Epithelial cell of esophagus (primary cell): ENCODE results near the gene FGF14.

Experiments
- DNase-seq: peaks from one replicate; pipeline ENCODE4 v3.0.0; 2010; ENCODE audit warnings: low read depth
- H3K4me3 ChIP-seq: 2 replicates; pipeline ENCODE4 v1.5.1; 2011; ENCODE audit warnings: mild to moderate bottlenecking, low read length, control low read depth
- CTCF ChIP-seq: IDR thresholded peaks from 2 replicates; pipeline ENCODE4 v1.5.1; 2011; ENCODE audit warnings: low read depth, mild to moderate bottlenecking, low read length, control low read depth, inconsistent platforms; ENCODE audit not compliant: insufficient read depth; ENCODE audit errors: missing control alignments

Gene FGF14

GRCh38 chr13:102152790-102153189 is 249.1 kb downstream of the FGF14 start:
- no peak for TF ChIP-seq CTCF
- H3K4me3 ChIP-seq = no peak overlapping the region
- DNase-seq = no peak

- H3K4me3 ChIP-seq = no peak overlapping the region
- DNase-seq = no peak
- no peak for TF ChIP-seq CTCF
Observed at GRCh38 chr13:102147353-102147752, 254.5 kb downstream of the FGF14 start.

- no peak overlapping the region for H3K4me3 ChIP-seq
- no peak for TF ChIP-seq CTCF
- no peak for DNase-seq
Observed at GRCh38 chr13:102145750-102146149, 256.1 kb downstream of the FGF14 start.

- DNase-seq = no peak
- no peak overlapping the region for H3K4me3 ChIP-seq
- no peak for TF ChIP-seq CTCF
Observed at GRCh38 chr13:102142473-102142826, 259.4 kb downstream of the FGF14 start.

GRCh38 chr13:102141625-102142472 is 260.0 kb downstream of the FGF14 start:
- peak; percentile 69 for TF ChIP-seq CTCF
- peak; percentile 41 for DNase-seq
- H3K4me3 ChIP-seq = no peak overlapping the region

GRCh38 chr13:102139626-102140025 is 262.2 kb downstream of the FGF14 start:
- no peak for DNase-seq
- no peak overlapping the region for H3K4me3 ChIP-seq
- TF ChIP-seq CTCF = no peak
